Mesenteric fat pad (tissue), 1 donor: Measurements from ENCODE around the gene TNFAIP2. TPM values are rescaled to one million over a fixed set of nuclear protein-coding genes. Genes with fewer than 3 reads are reported as not detected.

Experiments
- DNase-seq: peaks from one replicate; pipeline ENCODE4 v3.0.0-alpha.2; 2020; ENCODE audit warnings: low spot score
- total RNA-seq: library from RNA; stranded (reverse); fragmentation: NEBNext Ultra II Directional; extraction: Animal tissue kit (Norgen Biotek cat#: 25700); gene quantifications from one replicate; pipeline ENCODE4 v1.2.1, GENCODE V29; 2021
- donor health status: DM: yes; HTN: yes; CAD: no.

The TNFAIP2 gene
- total RNA-seq, 1 donor from 2014 or later = 211 TPM

DNA sequence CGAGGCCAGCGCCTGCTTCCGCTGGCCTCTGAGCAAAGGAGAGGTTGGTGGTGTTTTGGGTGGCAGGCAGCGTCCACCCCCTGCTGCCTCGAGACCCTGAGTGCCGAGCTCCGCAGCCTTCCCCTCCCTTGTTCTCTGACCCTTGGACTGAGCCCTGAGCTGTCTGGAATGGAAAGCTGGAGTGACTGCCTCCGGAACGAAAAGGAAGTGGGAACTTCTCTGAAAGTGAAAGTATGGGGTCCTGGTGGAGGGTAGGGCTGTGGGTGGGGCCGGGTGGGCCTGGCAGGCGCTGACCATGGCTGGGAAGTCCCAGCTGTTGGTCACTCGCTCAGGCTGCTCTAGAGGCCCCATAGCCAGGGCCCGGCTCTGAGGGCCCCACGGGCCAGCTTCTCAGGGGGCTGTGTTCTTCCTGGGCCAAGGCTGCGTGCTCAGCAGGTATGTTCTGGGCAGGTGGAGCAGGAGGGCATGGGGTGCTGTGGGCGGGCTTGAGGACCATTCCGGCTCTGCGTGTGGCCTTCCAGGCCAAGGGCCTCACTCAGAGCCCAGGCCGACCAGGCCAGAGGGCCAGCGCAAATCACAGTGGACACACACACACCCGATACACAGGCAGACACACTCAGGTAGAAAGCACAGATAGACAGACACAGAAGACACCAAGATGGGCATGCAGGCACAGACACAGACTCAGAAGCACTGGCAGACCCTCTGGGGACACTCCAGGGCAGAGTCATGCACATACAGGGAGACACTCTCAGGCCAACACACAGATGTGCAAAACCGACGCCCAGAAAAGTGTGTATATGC lies 28.7 kb upstream of the TNFAIP2 start, which contains the start of gene EXOC3L4:
EXOC3L4 (plus strand) TSS at position 320 of the 804 bp plus-strand sequence. CDS start 5,495 bp downstream, outside the sequence.
- DNase-seq = no peak

DNA sequence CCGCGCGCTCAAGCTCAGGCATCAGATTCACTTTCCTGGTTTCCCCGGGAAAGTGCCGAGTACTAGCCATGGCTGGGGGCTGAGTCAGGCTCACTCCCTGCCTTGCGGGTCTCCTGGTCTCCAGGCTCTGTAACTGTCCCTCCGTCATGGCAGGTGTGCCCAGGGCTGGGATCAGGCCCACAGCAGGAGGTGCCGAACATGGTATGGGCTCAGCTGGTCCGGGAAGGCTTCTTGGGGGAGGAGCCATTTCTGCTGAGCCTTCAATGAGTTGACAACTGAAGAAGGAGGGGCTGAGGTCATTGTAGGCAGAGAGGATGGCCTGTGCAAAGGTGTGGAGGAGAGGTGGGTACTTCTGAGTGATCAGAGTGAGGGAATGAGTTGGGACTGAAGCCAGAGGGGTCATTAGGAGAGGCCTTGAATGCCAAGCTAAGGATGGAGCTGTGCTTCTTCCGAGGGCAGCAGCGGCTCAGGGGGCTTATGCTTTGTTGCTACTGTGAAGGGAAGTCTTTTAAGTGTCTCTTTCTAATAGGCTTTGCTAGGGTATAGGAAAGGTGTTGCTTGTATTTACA lies 28.0 kb upstream of the TNFAIP2 start:
- DNase-seq = no peak

DNA sequence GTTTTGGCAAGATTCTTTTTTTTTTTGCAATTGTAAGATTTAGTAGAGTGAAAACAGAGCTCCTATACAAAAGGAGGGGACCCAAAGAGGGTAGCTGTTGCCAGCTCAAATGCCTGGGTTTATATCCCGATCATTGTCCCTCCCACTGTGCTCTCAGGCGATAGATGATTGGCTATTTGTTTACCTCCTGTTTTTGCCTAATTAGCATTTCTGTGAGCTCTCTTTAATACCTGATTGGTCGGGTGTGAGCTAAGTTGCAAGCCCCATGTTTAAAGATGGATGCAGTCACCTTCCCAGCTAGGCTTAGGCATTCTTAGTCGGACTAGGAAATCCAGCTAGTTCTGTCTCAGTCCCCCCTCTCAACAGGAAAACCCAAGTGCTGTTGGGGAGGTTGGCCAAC lies 26.9 kb upstream of the TNFAIP2 start:
- no peak for DNase-seq

- DNase-seq = no peak
Measured at GRCh38 chr14:103097244-103097993, 25.8 kb upstream of the TNFAIP2 start.

GRCh38 chr14:103097994-103098957 lies 25.0 kb upstream of the TNFAIP2 start:
- no peak for DNase-seq

GRCh38 chr14:103099081-103099732 lies 24.1 kb upstream of the TNFAIP2 start:
- DNase-seq = no peak

GRCh38 chr14:103099733-103100280 lies 23.5 kb upstream of the TNFAIP2 start:
- no peak for DNase-seq

DNA sequence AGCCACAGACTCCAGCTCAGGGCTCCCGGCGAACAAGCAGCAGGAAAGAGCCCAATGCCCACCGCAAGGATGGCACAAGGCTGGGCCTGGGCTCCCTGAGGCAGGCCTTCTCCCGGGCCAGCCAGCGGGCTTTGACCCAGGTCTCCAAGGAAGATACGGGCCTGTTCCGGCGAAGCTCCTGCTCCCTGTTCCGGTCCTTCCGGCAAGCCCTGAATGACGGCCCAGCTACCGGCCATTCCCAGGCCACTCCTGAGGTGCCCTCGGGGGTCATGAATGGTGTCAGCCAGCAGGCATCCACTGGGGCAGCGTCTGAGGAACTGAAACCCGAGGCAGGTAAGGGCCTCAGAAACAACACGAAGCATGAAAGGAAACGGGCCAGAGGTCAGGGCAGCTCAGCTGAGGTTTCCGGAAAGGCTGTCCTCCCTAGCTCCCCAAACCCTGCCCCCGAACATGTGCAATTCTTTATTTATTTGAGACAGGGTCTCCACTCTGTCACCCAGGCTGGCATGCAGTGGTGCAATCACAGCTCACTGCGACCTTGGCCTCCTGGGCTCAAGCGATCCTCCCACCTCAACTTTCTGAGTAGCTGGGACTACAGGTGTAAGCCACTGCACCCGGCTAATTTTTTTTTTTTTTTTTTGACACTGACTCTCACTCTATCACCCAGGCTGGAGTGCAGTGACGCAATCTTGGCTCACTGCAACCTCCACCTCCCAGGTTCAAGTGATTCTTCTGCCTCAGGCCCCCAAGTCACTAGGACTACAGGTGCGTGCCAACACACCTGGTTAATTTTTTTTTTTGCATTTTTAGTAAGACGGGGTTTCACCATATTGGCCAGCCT lies 22.8 kb upstream of the TNFAIP2 start:
- no peak for DNase-seq

DNA sequence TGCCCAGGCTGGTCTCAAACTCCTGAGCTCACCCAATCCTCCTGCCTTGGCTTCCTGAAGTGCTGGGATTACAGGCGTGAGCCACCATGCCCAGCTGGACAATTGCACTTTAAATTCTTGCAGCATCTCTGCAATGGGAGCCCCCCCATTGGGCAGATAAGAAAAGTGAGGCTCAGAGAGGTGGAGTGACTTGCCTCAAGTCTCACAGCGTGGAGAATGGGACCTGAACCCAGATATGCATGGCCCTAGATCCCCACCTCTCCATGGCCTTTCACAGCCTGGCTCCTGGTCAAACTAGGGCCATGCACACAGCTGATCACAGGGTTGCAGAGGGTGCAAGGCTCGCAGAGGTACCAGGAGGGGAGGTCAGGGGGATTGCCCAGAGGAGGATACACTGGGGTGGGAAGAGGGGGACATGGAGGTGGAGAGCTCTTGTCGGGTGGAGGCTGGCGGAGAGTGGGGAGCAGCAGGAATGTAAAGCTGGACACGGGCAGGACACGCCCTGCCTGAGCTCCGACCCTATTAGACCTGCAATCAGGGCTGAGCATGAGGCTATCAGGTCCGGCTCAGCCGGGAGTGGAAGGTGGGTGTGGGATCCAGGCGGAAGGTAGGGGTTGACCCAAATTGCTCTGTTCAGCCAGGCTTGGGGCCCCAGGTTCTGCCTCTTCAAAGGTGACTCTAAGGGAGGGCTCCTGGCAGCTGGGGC lies 21.9 kb upstream of the TNFAIP2 start:
- no peak for DNase-seq

GRCh38 chr14:103101963-103102688 lies 21.1 kb upstream of the TNFAIP2 start:
- no peak for DNase-seq

DNA sequence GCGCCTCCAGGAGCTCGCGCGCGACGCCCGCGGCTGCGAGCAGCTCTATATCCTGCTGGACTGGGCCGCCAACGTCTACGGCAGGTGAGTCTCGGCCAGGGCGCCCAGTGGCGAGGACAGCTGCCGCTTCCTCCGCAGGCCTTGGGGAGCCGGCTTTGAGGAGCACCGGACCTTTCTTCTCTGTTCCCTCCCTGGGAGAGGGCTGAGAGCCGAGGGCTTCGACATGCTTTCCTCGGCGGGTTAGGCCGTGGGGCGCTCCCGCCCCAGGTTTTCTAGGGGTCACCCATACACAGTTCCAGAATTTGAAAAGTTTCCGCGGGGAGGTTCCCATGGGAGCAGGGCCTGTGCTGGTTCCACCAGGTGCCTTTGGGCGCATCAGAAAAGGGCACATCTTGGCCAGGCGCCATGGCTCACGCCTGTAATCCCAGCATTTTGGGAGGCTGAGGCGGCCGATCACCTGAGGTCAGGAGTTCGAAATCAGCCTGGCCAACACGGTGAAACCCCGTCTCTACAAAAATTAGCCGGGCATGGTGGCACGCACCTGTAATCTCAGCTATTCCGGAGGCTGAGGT lies 20.5 kb upstream of the TNFAIP2 start:
- DNase-seq = no peak

DNA sequence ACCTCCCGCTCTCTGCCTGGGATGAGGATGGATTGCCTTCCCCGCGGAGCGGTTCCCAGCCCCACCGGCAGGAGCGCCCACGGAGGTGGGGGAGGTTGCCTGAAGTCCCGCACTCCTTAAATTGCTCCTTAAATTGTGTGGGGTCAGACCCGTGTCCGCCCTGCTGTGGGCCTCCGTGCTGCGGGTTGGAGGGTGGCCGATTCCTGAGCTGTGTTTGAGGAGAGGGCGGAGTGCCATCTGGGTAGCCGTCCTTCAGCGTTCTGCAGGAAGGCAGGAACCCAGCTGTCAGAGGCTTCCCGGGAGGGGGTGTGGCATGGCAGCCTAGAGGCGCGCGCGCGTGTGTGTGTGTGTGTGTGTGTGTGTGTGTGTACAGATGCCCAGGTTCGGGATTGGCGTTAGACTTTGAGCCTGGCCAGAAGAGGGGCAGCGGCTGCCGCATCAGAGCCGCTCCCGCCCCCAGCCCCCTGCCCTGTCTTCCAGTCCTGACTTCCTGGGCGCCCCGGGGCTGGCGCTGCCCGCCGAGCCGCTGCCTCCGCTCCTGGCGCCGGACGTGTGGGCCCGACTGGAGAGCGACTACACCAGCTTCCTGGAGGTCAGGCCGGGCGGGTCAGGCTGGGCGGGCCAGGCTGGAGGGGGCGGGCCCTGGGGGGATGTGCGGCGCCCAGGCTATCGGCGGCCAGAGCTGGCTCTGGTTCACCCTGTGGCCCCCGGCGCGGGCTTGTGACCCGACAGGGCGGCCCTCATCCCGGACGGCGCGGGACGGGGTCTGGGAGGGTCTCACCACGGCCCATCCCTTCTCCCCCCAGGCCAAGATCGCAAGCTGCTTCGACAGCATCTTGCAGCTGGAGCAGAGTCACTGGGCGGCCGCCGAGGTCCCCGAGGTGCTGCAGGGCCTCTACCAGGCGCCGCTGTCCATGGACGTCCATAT lies 19.5 kb upstream of the TNFAIP2 start:
- no peak for DNase-seq

DNA sequence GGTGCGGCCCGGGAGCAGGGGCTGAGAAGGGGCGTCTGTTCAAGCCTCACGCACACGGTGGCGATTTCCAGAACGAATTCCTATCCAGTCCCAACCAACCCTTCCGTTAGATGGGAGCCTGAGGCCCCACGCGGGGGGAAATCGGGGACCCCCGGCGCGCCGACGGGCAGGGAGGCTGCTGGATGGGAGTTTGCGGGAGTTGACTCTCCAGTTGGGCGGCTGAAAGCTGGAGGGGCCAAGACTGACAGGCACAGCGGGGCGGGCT lies 18.9 kb upstream of the TNFAIP2 start:
- no peak for DNase-seq

DNA sequence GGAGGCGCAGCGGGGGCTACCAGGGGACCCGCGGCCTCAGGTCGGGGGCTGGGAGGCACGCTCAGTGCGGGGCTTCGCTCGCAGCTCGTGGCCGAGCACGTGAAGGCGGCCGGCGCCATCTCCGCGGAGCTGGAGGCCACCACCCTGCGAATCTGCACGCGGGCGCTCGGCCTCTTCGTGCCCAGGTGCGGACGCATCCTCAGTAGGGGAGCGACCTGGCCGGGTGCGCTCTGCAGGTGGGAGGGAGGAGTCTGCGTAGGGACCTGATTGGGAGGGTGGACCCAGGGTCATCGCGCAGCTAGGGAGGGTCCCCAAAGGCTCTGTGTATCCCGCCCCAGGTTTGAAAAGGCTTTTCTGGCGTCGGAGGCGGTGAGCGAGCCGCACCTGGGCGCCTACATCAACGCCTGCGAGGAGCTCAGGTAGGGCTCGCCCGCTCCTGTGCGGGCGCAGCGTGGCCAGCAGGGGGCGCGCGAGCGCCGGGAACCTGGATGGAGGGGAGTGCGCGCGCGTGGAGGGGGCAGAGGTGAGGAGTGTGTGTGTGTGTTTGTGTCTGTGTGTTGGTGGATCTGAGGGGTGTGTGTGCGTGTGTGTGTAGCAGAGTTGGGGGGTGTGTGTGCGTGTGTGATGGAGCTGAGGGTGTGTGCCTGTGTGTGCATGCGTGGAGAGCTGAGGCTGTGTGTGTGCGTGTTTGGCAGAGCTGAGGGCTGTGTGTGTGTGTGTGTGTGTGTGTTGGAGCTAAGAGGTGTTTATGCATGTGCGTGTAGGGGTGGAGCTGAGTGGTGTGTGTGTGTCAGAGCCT lies 18.4 kb upstream of the TNFAIP2 start:
- DNase-seq = no peak

DNA sequence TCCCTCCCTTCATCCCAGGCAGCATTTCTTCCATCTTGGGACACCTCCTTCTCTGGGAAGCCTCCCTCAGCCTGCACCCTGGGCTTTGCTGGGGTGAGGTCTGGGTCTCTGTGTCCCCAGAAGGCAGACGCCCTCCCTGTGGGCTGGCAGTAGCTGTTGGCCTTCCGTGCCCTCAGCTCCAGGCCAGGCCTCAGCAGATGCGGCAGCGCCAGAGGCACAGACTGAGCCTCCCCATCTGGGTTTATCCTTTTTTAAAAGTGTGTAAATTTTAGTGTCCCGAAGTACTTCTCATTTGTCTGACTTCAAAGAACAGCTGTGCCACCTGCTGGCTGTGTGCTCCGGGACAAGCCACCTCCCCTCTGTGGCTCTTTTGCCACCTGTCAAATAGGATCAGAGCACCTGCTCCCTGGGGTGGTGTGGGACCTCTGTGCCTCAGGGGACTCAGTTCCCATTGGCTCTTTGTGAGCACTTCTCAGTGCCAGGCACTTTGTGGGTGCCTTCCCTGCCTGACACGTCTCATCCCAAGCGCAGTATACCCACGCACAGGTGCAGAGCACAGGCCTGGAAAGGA lies 17.6 kb upstream of the TNFAIP2 start:
- DNase-seq = no peak
